Osteocyte (in vitro differentiated cells): ENCODE data around the gene HOMER1. TPM values are rescaled to one million over a fixed set of nuclear protein-coding genes. Genes with fewer than 3 reads are reported as not detected.

Experiments
- DNase-seq: peaks from one replicate; pipeline ENCODE4 v3.0.0; 2021; ENCODE audit warnings: mixed read lengths; ENCODE audit not compliant: unreplicated experiment; ENCODE audit errors: extremely low spot score
- H3K27ac Mint-ChIP-seq: one replicate; pipeline ENCODE4 v1.8.0; 2021; ENCODE audit warnings: mild to moderate bottlenecking, mixed read lengths; ENCODE audit not compliant: unreplicated experiment
- H3K27me3 Mint-ChIP-seq: one replicate; pipeline ENCODE4 v1.8.0; 2021; ENCODE audit warnings: mixed read lengths; ENCODE audit not compliant: unreplicated experiment
- H3K36me3 Mint-ChIP-seq: one replicate; pipeline ENCODE4 v1.8.0; 2021; ENCODE audit warnings: mixed read lengths; ENCODE audit not compliant: unreplicated experiment
- H3K4me1 Mint-ChIP-seq: one replicate; pipeline ENCODE4 v1.8.0; 2021; ENCODE audit warnings: mixed read lengths; ENCODE audit not compliant: unreplicated experiment
- H3K4me3 Mint-ChIP-seq: one replicate; pipeline ENCODE4 v1.8.0; 2021; ENCODE audit warnings: mild to moderate bottlenecking, moderate library complexity, mixed read lengths; ENCODE audit not compliant: unreplicated experiment
- H3K9me3 Mint-ChIP-seq: one replicate; pipeline ENCODE4 v1.8.0; 2021; ENCODE audit warnings: mixed read lengths; ENCODE audit not compliant: unreplicated experiment
- total RNA-seq: library from RNA; stranded (reverse); gene quantifications from 2 replicates; pipeline ENCODE4 v1.2.1, GENCODE V29; 2021
- TF ChIP-seq, protein P1 (sequence below): fragments of 200-600 bp; sonication (generic); IDR thresholded peaks from 2 replicates; pipeline ENCODE4 v1.5.0; 2021; ENCODE audit warnings: antibody characterized with exemption, mild to moderate bottlenecking, moderate library complexity

Gene HOMER1
- total RNA-seq, 1 donor from 2014 or later, result 7.2 TPM

DNA sequence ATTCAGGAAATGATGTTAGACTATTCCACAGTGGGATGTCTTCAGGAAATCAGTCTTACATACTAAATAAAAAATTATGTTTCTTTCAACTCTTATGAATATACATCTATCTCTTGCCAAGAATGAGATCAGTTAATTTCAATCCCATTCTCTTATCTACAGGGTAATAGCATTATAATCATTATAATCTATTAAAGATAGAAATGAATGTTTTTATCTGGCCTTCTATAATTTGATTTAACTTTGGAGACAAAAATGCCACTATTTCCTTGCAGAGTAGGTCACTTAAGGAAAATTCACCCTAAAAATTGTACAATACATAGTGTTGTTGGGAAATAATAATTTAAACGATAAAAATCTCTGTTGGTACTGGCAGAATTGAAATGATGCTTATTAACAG is 96.4 kb downstream of the HOMER1 start:
- Mint-ChIP-seq H3K36me3 (no peaks in the 10 kb centered on the region), H3K27ac (no peak overlapping the region), H3K4me3 (no peak overlapping the region), H3K4me1 (peaks cover 4% of the 10 kb centered on the region), H3K9me3 (no peaks in the 10 kb centered on the region), H3K27me3 (no peaks in the 10 kb centered on the region)
- TF ChIP-seq, protein P1, sequence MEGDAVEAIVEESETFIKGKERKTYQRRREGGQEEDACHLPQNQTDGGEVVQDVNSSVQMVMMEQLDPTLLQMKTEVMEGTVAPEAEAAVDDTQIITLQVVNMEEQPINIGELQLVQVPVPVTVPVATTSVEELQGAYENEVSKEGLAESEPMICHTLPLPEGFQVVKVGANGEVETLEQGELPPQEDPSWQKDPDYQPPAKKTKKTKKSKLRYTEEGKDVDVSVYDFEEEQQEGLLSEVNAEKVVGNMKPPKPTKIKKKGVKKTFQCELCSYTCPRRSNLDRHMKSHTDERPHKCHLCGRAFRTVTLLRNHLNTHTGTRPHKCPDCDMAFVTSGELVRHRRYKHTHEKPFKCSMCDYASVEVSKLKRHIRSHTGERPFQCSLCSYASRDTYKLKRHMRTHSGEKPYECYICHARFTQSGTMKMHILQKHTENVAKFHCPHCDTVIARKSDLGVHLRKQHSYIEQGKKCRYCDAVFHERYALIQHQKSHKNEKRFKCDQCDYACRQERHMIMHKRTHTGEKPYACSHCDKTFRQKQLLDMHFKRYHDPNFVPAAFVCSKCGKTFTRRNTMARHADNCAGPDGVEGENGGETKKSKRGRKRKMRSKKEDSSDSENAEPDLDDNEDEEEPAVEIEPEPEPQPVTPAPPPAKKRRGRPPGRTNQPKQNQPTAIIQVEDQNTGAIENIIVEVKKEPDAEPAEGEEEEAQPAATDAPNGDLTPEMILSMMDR, result no peak
- DNase-seq, result no peak

DNA sequence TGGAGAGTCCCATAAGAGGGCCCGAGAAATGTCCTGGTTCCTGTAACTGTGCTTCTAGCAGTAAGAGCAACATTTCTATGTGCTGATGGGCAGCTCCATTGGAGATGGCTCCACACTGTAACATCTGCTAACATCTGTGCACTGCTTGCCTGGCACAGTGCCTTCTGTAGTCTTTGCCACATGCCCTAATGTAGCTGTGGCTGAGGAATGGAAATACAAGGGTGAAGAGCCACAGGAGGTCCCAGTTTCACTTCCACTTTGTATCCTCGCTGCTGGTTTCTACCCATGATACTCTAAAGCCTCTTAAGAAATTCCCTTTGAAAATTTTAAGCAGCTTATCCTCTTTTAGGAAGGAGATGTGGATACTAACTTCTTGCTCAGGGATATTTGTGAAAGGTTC is 97.4 kb downstream of the HOMER1 start:
- no peak for DNase-seq
- no peaks in the 10 kb centered on the region for H3K36me3 Mint-ChIP-seq
- H3K4me3 Mint-ChIP-seq, result no peak overlapping the region
- TF ChIP-seq, protein P1, result no peak
- H3K4me1 Mint-ChIP-seq, result peaks cover 4% of the 10 kb centered on the region
- no peak overlapping the region for H3K27ac Mint-ChIP-seq
- no peaks in the 10 kb centered on the region for H3K9me3 Mint-ChIP-seq
- no peaks in the 10 kb centered on the region for H3K27me3 Mint-ChIP-seq

DNA sequence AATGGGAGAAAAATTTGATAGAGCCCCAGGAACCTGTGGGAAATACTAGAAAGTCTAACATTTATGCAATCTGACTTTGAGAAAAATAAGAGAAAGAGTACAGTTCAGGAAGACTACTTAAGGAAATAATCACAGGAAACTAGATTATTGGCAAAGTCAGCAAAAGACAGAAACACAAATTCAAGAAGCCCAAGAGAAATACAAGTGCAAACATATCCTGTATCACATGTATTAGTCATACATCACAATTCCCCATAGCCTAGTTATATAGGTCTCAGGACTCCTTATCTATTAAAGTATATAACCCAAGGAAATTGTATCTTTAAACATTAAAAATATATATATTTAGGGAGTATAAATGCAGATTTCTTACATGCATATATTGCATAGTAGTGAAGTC is 100.8 kb downstream of the HOMER1 start:
- Mint-ChIP-seq H3K4me1 (peaks cover under 1% of the 10 kb centered on the region), H3K27ac (no peak overlapping the region), H3K27me3 (no peaks in the 10 kb centered on the region), H3K9me3 (peaks cover 12% of the 10 kb centered on the region), H3K36me3 (peaks cover 13% of the 10 kb centered on the region), H3K4me3 (no peak overlapping the region)
- TF ChIP-seq, protein P1, result no peak
- no peak for DNase-seq

DNA sequence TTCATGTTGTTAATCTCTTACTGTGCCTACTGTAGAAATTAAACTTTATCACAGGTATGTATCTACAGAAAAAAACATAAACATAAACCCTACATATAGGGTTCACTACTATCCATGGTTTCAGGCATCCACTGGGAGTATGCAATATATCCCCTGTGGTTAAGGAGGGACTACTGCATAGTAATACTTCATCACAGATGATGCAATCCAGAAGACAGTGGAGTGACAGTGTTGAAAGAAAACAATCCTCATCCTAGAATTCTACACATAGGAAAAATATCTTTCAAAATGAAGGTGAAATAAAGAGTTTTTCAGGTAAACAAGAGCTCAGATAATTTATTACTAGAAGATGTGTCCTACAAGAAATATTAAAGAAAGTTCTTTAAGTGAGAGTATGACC is 105.9 kb downstream of the HOMER1 start:
- peaks cover 24% of the 10 kb centered on the region for H3K9me3 Mint-ChIP-seq
- no peak overlapping the region for H3K4me3 Mint-ChIP-seq
- DNase-seq, result no peak
- no peak overlapping the region for H3K27ac Mint-ChIP-seq
- TF ChIP-seq, protein P1, result no peak
- no peaks in the 10 kb centered on the region for H3K27me3 Mint-ChIP-seq
- no peaks in the 10 kb centered on the region for H3K4me1 Mint-ChIP-seq
- H3K36me3 Mint-ChIP-seq, result peaks cover 26% of the 10 kb centered on the region

DNA sequence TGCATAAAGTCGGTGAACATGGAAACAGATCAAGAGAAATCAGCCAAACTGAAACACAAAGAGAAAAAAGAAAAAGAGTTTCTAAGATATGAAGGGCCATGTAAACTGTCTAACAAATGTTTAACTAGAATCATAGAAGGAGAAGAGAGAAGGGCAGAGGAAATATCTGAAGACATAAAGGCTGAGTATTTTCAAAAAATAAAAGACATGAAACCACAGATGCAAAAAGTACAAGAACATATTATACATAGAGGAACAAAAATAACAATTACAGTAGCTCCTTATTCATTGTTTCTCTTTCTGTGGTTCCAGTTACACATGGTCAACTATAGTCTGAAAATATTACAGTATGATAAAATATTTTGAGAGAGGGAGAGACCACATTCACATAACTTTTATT is 106.3 kb downstream of the HOMER1 start:
- H3K4me1 Mint-ChIP-seq, result no peaks in the 10 kb centered on the region
- no peaks in the 10 kb centered on the region for H3K27me3 Mint-ChIP-seq
- no peak for DNase-seq
- peaks cover 26% of the 10 kb centered on the region for H3K36me3 Mint-ChIP-seq
- TF ChIP-seq, protein P1, result no peak
- no peak overlapping the region for H3K27ac Mint-ChIP-seq
- no peak overlapping the region for H3K4me3 Mint-ChIP-seq
- H3K9me3 Mint-ChIP-seq, result peaks cover 24% of the 10 kb centered on the region
